Pancreas (tissue), 10 donors: ENCODE data around the gene SHANK2. TPM values are rescaled to one million over a fixed set of nuclear protein-coding genes. Genes with fewer than 3 reads are reported as not detected.

Experiments used
- ATAC-seq, 4 donors: fragments of 200-7000 bp; cut with Tn5 transposase; one replicate each; pipeline versions ENCODE4 v1.8.0 to v1.9.1; 2020; ENCODE audit warnings: mild to moderate bottlenecking in 4 of 4, moderate library complexity in 4 of 4
- DNase-seq, 6 donors: peaks; one replicate each; pipeline ENCODE4 v3.0.0-alpha.2; 2020
- FAIRE-seq: peaks from 2 replicates; lab custom pipeline; 2012; peaks lifted over from hg19 to GRCh38; lab: Jason Lieb, UNC
- H3K27ac ChIP-seq, 4 donors: fragments of 200-600 bp; sonication (generic); 1 replicate in 3 of 4; 2 replicates in 1 of 4; pipeline versions ENCODE4 v1.5.0 to v1.8.0; 2020
- H3K27me3 ChIP-seq, 4 donors: fragments of 200-600 bp; one replicate each; pipeline ENCODE4 v1.8.0; 2021
- H3K36me3 ChIP-seq, 3 donors: fragments of 200-600 bp; sonication (generic) in 1 of 3; one replicate each; pipeline versions ENCODE4 v1.5.0 to v1.8.0; 2020 to 2021
- H3K4me1 ChIP-seq, 3 donors: fragments of 200-600 bp; one replicate each; pipeline ENCODE4 v1.8.0; 2021
- H3K4me3 ChIP-seq, 4 donors: fragments of 200-600 bp; sonication (generic) in 2 of 4; one replicate each; pipeline versions ENCODE4 v1.5.0 to v1.8.0; 2020 to 2021
- H3K9me3 ChIP-seq, 4 donors: fragments of 200-600 bp; one replicate each; pipeline ENCODE4 v1.8.0; 2021
- WGBS, 2 donors: extraction: QIAGEN DNeasy Blood & Tissue Kit; methylation state at CpG; one replicate each; pipeline ENCODE4 v1.1.7; 2013; 5-methylcytosine and 5-hydroxymethylcytosine counted together
- intact Hi-C, 3 donors: fragments of 100-400 bp; cut with DNase I; formaldehyde crosslinking; loops; one replicate each; pipeline versions ENCODE4 v1.11.1 to v1.14.2; 2022
- polyA plus RNA-seq, 2 donors: library from polyadenylated mRNA; stranded (reverse); fragments of 200-250 nt; gene quantifications; one replicate each; pipeline ENCODE4 v1.2.3, GENCODE V29; 2013
- total RNA-seq, 6 donors: library from RNA; stranded (reverse); fragmentation: NEBNext Ultra II Directional in 4 of 6; extraction: Animal tissue kit (Norgen Biotek cat#: 25700) in 4 of 6; gene quantifications; one replicate each; pipeline versions ENCODE4 v1.2.1 to v1.2.4, GENCODE V29; 2021 to 2023
- TF ChIP-seq, protein P1 (sequence below), 4 donors: fragments of 200-600 bp; sonication (generic) in 3 of 4; IDR thresholded peaks; one replicate each; pipeline versions ENCODE4 v1.5.0 to v1.8.0; 2021; ENCODE audit warnings: antibody characterized with exemption in 4 of 4
- donor health status: healthy with polysubstance abuse.
- donor health status: DM: no; HTN: no; CAD: no; lungs with moderate emphysema.
- donor health status: DM: no; HTN: no; CAD: no.
- donor health status: control.
- donor health status: control.
- donor health status: Bipolar disorder and iron deficiency.
- donor health status: DM: yes; HTN: yes; CAD: no.
- donor health status: DM: no; HTN: no; CAD: no.
- donor health status: DM: no; HTN: no; CAD: no.
- donor health status: DM: yes; HTN: yes; CAD: no.

SHANK2 gene
- total and polyA plus RNA-seq, 8 donors: 8.4 to 44.9 (median 28.8) TPM

GRCh38 chr11:71282581-71283351 lies 30.4 kb upstream of the SHANK2 start:
- ATAC-seq: peak in 3 of 4 donors; percentile 11 to 32 (median 16)

DNA sequence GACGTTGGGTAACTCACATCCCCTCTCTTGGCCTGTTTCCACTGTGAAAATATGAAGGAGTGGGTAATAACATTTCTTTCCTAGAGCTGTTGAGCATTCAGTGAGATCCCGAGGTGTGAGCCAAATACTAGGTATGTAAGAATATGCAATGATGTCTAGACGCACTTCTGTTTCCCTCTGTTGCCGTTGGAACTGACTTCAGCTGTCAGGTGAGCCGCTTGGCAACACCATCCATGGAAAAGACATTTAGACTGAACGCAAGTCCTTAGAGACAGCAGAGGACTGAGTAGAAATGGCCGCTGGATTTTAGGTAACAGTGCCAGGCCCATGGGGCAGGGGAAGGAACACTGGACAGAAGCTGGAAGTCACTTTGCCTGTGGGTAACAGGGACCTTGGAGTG lies 29.5 kb upstream of the SHANK2 start:
- Histone ChIP-seq H3K4me1 (peaks cover 0 to 14% (median 7%) of the 10 kb centered on the region in 3 donors), H3K4me3 (no peak overlapping the region), H3K36me3 (no peaks in the 10 kb centered on the region), H3K27ac (peak overlapping the region in 3 of 4 donors; percentile 28 to 79 (median 76)), H3K9me3 (no peaks in the 10 kb centered on the region), H3K27me3 (no peaks in the 10 kb centered on the region)
- TF ChIP-seq, protein P1, sequence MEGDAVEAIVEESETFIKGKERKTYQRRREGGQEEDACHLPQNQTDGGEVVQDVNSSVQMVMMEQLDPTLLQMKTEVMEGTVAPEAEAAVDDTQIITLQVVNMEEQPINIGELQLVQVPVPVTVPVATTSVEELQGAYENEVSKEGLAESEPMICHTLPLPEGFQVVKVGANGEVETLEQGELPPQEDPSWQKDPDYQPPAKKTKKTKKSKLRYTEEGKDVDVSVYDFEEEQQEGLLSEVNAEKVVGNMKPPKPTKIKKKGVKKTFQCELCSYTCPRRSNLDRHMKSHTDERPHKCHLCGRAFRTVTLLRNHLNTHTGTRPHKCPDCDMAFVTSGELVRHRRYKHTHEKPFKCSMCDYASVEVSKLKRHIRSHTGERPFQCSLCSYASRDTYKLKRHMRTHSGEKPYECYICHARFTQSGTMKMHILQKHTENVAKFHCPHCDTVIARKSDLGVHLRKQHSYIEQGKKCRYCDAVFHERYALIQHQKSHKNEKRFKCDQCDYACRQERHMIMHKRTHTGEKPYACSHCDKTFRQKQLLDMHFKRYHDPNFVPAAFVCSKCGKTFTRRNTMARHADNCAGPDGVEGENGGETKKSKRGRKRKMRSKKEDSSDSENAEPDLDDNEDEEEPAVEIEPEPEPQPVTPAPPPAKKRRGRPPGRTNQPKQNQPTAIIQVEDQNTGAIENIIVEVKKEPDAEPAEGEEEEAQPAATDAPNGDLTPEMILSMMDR (IDR thresholded peaks at IDR 0.05): no peak
- no peak for DNase-seq
- no peak for FAIRE-seq
- intact Hi-C loops: no loop called here
- ATAC-seq: no peak
- WGBS, 2 donors: 69 to 74% methylated on average over 7 of the region's 7 CpGs

More at GRCh38 chr11:71282581-71283351, 30.4 kb upstream of the SHANK2 start:
- DNase-seq (peak in 3 of 6 donors; percentile 10 to 39 (median 33)), FAIRE-seq (no peak)
- H3K9me3 ChIP-seq: no peaks in the 10 kb centered on the region
- H3K27me3 ChIP-seq: no peaks in the 10 kb centered on the region
- intact Hi-C loops: no loop called here
- H3K36me3 ChIP-seq: no peaks in the 10 kb centered on the region
- TF ChIP-seq, protein P1 (IDR thresholded peaks at IDR 0.05): no peak
- WGBS, 2 donors: 75 to 78% methylated on average over 15 of the region's 15 CpGs
- peak overlapping the region; percentile 48 to 81 (median 78) for H3K27ac ChIP-seq
- no peak overlapping the region for H3K4me3 ChIP-seq
- peaks cover 0 to 17% (median 9%) of the 10 kb centered on the region in 3 donors for H3K4me1 ChIP-seq

DNA sequence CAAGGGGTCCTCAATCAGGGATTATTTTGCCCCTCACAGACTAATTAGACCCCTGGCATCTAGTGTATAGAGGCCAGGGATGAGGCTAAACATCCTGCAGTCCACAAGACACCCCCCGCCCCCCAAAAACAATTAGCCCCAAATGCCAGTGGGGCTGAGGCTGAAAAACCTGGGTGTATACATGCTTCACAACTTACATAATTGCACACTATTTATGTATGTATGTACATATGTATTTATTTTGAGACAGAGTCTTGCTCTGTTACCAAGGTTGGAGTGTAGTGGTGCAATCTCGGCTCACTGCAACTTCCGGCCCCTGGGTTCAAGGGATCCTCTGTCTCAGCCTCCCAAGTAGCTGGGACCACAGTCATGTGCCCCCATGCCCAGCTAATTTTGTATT lies 28.8 kb upstream of the SHANK2 start:
- Histone ChIP-seq H3K27ac (no peak overlapping the region), H3K4me3 (no peak overlapping the region), H3K27me3 (no peaks in the 10 kb centered on the region), H3K36me3 (no peaks in the 10 kb centered on the region), H3K4me1 (peaks cover 0 to 10% (median 6%) of the 10 kb centered on the region in 3 donors), H3K9me3 (no peaks in the 10 kb centered on the region)
- intact Hi-C loops: no loop called here
- no peak for ATAC-seq
- 91 to 96% methylated on average over 3 of the region's 3 CpGs for WGBS, 2 donors
- TF ChIP-seq, protein P1 (IDR thresholded peaks at IDR 0.05): no peak
- no peak for DNase-seq
- FAIRE-seq: no peak

DNA sequence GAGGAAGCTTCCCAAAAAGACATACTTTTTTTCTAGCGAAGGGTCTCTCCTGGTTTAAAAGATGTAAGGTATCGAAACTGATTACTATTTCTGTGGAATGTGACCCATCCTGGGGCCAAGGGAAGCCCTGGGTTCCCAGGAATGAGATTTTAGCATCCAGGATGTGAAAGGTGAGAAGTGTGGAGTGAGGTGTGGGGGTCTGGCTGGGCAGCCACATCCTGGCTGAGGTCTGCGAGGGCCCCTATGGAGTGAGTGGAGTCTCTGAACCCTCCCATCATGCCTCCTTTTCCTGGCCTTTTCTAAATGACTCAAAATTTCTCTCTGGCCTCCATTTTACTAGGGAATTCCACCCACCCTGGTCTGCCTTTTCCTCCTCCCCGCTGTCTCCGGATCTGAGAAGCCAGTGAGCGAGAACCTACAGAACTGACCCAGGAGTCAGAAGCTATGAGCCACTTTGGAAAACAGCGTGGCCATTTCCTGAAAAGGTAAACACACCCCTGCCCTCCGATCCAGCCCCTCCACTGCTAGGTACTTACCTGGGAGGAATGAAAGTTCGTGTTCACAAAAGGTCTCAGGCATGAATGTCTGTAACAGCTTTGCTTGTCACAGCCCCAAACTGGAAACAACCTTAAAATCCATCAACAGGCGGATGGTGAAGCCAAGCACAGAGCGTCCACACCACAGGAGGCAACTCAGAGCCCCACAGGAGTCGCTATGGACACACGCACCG lies 27.7 kb upstream of the SHANK2 start:
- peaks cover 0 to 10% (median 6%) of the 10 kb centered on the region in 3 donors for H3K4me1 ChIP-seq
- 86 to 87% methylated on average over 14 of the region's 14 CpGs for WGBS, 2 donors
- FAIRE-seq: no peak
- intact Hi-C loops: no loop called here
- no peaks in the 10 kb centered on the region for H3K27me3 ChIP-seq
- H3K9me3 ChIP-seq: no peaks in the 10 kb centered on the region
- ATAC-seq: no peak
- DNase-seq: no peak
- H3K4me3 ChIP-seq: no peak overlapping the region
- H3K36me3 ChIP-seq: no peaks in the 10 kb centered on the region
- H3K27ac ChIP-seq: no peak overlapping the region
- TF ChIP-seq, protein P1 (IDR thresholded peaks at IDR 0.05): no peak
